Measurements from ENCODE around the gene EVA1A.
"Not testable (repeated sequence)": the region's sequence is repeated elsewhere in the genome, so short reads cannot be mapped to it uniquely, and the experiment has no call there.

EVA1A gene

GRCh38 chr2:75480971-75481836 lies 79.5 kb downstream of the EVA1A start:
- peak; percentile 26 for DNase-seq

GRCh38 chr2:75477696-75478095 lies 83.0 kb downstream of the EVA1A start:
- DNase-seq: not testable (repeated sequence)

- no peak for DNase-seq
Observed at GRCh38 chr2:75476761-75477160, 84.0 kb downstream of the EVA1A start.

GRCh38 chr2:75475976-75476375 lies 84.8 kb downstream of the EVA1A start:
- DNase-seq: no peak

GRCh38 chr2:75475049-75475448 lies 85.7 kb downstream of the EVA1A start:
- no peak for DNase-seq

GRCh38 chr2:75474115-75474514 lies 86.6 kb downstream of the EVA1A start:
- DNase-seq: no peak

GRCh38 chr2:75466708-75467311 lies 93.9 kb downstream of the EVA1A start:
- DNase-seq: no peak

- DNase-seq: no peak
Observed at GRCh38 chr2:75465317-75465984, 95.3 kb downstream of the EVA1A start.

GRCh38 chr2:75464348-75464946 lies 96.3 kb downstream of the EVA1A start:
- no peak for DNase-seq

GRCh38 chr2:75462721-75463120 lies 98.0 kb downstream of the EVA1A start:
- no peak for DNase-seq

GRCh38 chr2:75462206-75462605 lies 98.5 kb downstream of the EVA1A start:
- DNase-seq: no peak

GRCh38 chr2:75460630-75461029 lies 100.1 kb downstream of the EVA1A start:
- DNase-seq: no peak

- no peak for DNase-seq
Observed at GRCh38 chr2:75459565-75460310, 101.0 kb downstream of the EVA1A start.

- DNase-seq: no peak
Observed at GRCh38 chr2:75458201-75458600, 102.5 kb downstream of the EVA1A start.

GRCh38 chr2:75456825-75457224 lies 103.9 kb downstream of the EVA1A start:
- DNase-seq: no peak

GRCh38 chr2:75456111-75456510 lies 104.6 kb downstream of the EVA1A start:
- no peak for DNase-seq

GRCh38 chr2:75454241-75454620 lies 106.5 kb downstream of the EVA1A start:
- DNase-seq: no peak

GRCh38 chr2:75453384-75454240 lies 107.1 kb downstream of the EVA1A start:
- no peak for DNase-seq

GRCh38 chr2:75450068-75450467 lies 110.7 kb downstream of the EVA1A start:
- DNase-seq: no peak

- DNase-seq: no peak
Observed at GRCh38 chr2:75447176-75447575, 113.6 kb downstream of the EVA1A start.

All from DMS 273 treated with DMSO at 0.1 percent for 48 hours (cell line).